GM12892 (cell line): ENCODE measurements around the gene FLNB.

ENCODE experiments used
- DNase-seq: peaks from one replicate; pipeline ENCODE4 v3.0.0; 2011; ENCODE audit not compliant: insufficient read length
- FAIRE-seq: peaks from 2 replicates; lab custom pipeline; 2011; peaks lifted over from hg19 to GRCh38; lab: Jason Lieb, UNC
- POLR2A ChIP-seq: IDR thresholded peaks from 2 replicates; pipeline ENCODE4 v1.6.1; 2011; ENCODE audit warnings: low read depth, low read length, control low read depth
- POLR2AphosphoS5 ChIP-seq: IDR thresholded peaks from 2 replicates; pipeline ENCODE4 v1.6.1; 2011; ENCODE audit warnings: low read depth, low read length, control low read depth
- TAF1 ChIP-seq: IDR thresholded peaks from 2 replicates; pipeline ENCODE4 v1.6.1; 2011; ENCODE audit warnings: low read depth, mild to moderate bottlenecking, control low read depth, low read length, borderline replicate concordance

Gene FLNB

DNA sequence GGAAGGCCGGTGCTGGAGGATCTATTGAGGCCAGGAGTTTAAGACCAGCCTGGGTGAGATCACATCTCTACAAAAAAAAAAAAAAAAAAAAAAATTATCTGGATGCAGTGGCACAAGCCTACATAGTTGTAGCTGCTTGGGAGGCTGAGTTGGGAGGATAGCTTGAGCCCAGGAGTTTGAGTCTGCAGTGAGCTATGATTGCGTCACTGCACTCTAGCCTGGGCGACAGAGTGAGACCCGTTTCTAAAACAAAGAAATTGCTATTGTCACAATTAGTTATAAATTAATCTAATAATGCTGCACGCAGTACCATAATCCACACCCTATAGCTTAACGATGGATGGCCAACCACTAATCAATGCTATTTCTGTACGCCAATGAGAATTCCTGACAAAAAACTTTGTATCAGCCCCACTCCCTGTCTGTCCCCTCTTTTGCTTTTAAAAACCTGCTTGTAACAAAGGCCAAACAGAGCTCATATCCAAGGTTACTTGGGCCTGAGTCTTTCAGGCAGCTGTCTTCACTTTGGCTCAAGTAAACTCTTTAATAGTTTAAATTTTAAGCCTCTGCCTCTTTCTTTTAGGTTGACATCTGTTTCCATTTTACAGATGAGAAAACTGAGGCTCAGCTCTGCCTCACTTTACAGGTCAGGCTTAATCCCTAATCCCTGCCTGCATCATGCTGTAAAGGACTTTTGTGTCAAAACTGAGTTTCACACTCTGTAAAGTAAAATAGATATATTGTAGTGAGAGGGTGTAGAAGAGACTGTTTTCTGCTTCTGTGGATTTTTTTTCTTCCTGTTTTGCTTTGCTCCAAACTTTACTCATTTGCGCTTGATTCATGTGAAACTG is 10.9 kb downstream of the FLNB start:
- DNase-seq (no peak), FAIRE-seq (no peak)
- no peak for TF ChIP-seq TAF1
- TF ChIP-seq POLR2AphosphoS5, result no peak
- TF ChIP-seq POLR2A, result no peak

DNA sequence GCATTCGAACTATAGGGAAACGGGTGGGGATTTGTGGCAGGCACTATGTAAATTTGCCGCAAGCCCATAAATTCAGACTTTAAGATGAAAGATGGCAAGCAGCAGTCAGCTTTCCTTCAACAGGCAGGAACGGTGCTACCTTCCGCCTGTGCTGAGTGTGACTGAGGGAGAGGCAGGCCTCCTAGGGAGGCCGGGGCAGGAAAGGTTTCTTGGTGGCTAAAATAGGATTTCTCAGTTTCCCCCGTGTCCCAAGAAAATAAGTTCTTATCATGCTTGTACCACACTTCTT is 12.5 kb downstream of the FLNB start:
- no peak for FAIRE-seq
- no peak for TF ChIP-seq TAF1

GRCh38 chr3:58021072-58021959 is 13.1 kb downstream of the FLNB start:
- DNase-seq (no peak), FAIRE-seq (no peak)
- TF ChIP-seq POLR2A, result no peak

More for the DNA sequence above, 12.5 kb downstream of the FLNB start:
- no peak for DNase-seq

DNA sequence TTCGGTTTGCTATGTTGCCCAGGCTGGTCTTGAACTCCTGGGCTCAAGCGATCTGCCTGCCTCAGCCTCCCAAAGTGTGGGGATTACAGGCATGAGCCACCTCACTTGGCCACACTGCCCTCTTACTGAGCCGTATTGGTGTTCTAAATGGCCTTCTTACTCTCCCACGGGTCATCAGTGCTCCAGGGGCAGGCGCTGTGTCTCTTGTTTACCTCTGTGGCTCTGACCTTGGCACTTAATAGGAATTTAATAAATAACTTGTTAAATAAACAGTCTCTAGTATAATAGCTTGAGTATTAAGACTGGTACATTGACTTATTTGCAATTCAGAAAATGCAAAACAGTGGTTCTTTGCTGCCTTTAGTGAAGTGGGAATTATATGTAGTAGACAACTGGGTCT is 13.7 kb downstream of the FLNB start:
- no peak for DNase-seq
- TF ChIP-seq POLR2AphosphoS5, result no peak
- TF ChIP-seq TAF1, result no peak
- no peak for TF ChIP-seq POLR2A
- FAIRE-seq, result no peak

DNA sequence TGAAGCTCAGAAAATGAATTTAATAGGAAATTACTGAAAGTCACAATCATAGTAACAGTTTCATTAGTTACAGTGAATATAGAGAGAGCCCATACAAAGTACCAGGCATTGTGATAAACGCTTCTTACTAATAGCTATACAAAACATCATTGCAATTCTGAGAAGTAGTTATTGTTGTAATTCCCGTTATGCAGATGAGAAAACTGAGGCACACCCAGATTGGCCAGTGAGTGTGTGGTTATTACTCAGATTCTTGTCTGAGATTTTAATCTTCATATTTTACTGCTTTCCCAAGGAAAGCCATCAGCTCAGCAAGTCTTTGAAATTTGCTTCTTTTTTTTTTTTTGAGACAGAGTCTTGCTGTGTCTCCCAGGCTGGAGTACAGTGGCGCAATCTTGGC is 14.3 kb downstream of the FLNB start:
- no peak for DNase-seq
- TF ChIP-seq POLR2A, result no peak
- no peak for TF ChIP-seq TAF1
- no peak for TF ChIP-seq POLR2AphosphoS5
- no peak for FAIRE-seq

GRCh38 chr3:58023531-58023930 is 15.3 kb downstream of the FLNB start:
- no peak for DNase-seq
- no peak for FAIRE-seq

DNA sequence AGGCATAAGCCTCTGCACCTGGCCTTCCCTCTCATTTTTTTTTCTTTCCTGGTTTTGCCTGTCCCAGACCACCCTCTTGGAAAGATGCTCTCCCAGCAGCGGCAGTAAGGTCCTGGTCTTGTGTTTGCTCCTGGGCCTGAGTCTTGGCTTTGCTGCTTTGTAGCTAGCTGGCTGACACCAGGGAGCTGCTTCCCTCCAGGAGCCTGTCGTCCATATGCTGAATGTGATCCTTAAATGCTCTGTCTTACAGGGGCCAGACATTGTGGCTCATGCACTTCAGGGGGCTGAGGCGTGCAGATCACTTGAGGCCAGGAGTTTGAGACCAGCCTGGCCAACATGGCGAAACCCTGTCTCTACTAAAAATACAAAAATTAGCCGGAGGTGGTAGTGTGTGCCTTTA is 17.2 kb downstream of the FLNB start:
- FAIRE-seq, result no peak
- DNase-seq, result no peak
- TF ChIP-seq TAF1, result no peak

More at GRCh38 chr3:58023531-58023930, 15.3 kb downstream of the FLNB start:
- no peak for TF ChIP-seq POLR2A
- TF ChIP-seq POLR2AphosphoS5, result no peak
- TF ChIP-seq TAF1, result no peak

DNA sequence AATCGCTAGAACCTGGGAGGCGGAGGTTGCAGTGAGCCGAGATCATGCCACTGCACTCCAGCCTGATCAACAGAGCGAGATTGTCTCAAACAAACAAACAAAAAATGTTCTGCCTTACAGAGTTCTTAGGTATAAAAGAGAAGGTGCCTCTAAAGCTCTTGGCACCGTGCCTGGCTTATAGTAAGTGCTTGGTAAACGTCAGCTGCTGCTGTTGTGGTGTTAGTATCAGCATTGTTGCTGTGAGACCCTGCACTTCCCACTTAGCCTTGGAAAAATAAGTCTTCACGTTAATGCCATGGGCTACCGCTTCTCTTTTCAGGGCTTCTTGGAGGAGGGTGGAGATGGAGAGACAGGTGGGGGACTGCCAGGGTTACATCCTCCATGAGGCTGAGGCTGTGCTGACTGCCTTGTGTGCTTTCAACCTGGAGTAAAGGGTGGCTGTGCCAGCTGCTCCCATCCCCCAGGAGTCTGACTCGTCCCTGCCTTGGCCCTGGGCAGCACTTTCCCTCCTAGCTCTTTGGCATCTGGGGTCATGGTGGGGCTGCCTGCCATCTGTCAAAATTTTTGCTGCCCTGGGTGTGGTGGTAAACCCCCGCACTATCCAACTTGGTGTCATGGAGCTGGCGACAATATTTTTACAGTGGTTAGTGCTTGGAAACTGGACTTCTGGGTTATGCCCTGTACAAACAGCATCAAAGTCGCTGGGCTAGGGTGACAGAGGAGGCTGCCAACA is 17.8 kb downstream of the FLNB start:
- FAIRE-seq (no peak), DNase-seq (no peak)
- no peak for TF ChIP-seq TAF1
- no peak for TF ChIP-seq POLR2A
- no peak for TF ChIP-seq POLR2AphosphoS5

DNA sequence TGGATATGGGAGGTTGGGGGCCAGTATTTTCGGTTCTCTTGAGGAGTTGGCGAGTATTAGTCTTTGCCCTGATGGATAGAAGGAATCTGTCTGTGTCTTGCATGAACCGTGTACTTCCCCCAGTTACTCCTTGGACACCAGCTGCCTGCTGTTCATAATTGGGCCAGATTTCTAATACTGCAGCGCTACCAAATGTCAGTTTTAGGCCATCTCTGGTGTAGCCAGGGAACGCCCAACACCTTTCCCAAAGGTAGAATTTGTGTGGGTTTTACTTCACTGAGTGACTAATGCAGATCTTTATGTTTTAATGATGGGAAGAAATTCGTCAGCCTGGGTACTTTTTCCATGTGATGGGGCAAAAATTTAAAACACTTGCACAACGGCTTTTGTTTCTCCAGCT is 18.4 kb downstream of the FLNB start:
- DNase-seq (no peak), FAIRE-seq (no peak)
- TF ChIP-seq POLR2A, result no peak
- no peak for TF ChIP-seq POLR2AphosphoS5
- no peak for TF ChIP-seq TAF1

GRCh38 chr3:58027704-58028317 is 19.6 kb downstream of the FLNB start:
- DNase-seq, result no peak
- no peak for FAIRE-seq
- TF ChIP-seq POLR2A (no peak), TAF1 (no peak), POLR2AphosphoS5 (no peak)

- no peak for DNase-seq
- TF ChIP-seq POLR2A, result no peak
- TF ChIP-seq POLR2AphosphoS5, result no peak
- no peak for TF ChIP-seq TAF1
- no peak for FAIRE-seq
These were observed 20.7 kb downstream of the FLNB start for GRCh38 chr3:58028902-58029301.
